Fibroblast of pulmonary artery (primary cell): Measurements from ENCODE around the gene PPDPF.

Experiments
- DNase-seq: peaks from one replicate; pipeline ENCODE4 v3.0.0-alpha.2; 2010; ENCODE audit warnings: low read depth
- H3K4me3 ChIP-seq: replicated peaks from 2 replicates; pipeline ENCODE4 v1.5.1; 2011; ENCODE audit warnings: low read depth, mild to moderate bottlenecking, control low read depth, low read length, moderate library complexity
- CTCF ChIP-seq: IDR thresholded peaks from 2 replicates; pipeline ENCODE4 v1.5.1; 2011; ENCODE audit warnings: mild to moderate bottlenecking, control low read depth, low read length, inconsistent platforms; ENCODE audit errors: missing control alignments

PPDPF gene

GRCh38 chr20:63536241-63536977, 15.8 kb downstream of the PPDPF start:
- DNase-seq = peak; percentile 30
- H3K4me3 ChIP-seq = no peak overlapping the region
- TF ChIP-seq CTCF = no peak

- no peak for TF ChIP-seq CTCF
- DNase-seq = no peak
- peak within 1 kb of the TSS; percentile 33 for H3K4me3 ChIP-seq
These were observed 16.5 kb downstream of the PPDPF start, which contains the start of gene PTK6 for GRCh38 chr20:63536997-63537524. Gene PTK6, minus strand, starts transcription at chr20:63537376. Its CDS starts 62 bp downstream, at chr20:63537314.

- peak; percentile 87 for TF ChIP-seq CTCF
- peak overlapping the region; percentile 33 for H3K4me3 ChIP-seq
- peak; percentile 91 for DNase-seq
These were observed 17.1 kb downstream of the PPDPF start for GRCh38 chr20:63537525-63538203.

- DNase-seq = peak; percentile 38
- TF ChIP-seq CTCF = no peak
- peak overlapping the region; percentile 33 for H3K4me3 ChIP-seq
These were observed 17.9 kb downstream of the PPDPF start for GRCh38 chr20:63538204-63539091.

GRCh38 chr20:63539092-63539430, 18.5 kb downstream of the PPDPF start:
- H3K4me3 ChIP-seq = no peak overlapping the region
- DNase-seq = no peak
- no peak for TF ChIP-seq CTCF

- no peak for TF ChIP-seq CTCF
- no peak overlapping the region for H3K4me3 ChIP-seq
- DNase-seq = no peak
These were observed 19.1 kb downstream of the PPDPF start for GRCh38 chr20:63539441-63540370.
